ENCODE data around the gene CRK. TPM values are rescaled to one million over a fixed set of nuclear protein-coding genes. Genes with fewer than 3 reads are reported as not detected.

CRK gene
- total RNA-seq, 1 experiment from 2014 or later: 86.6 TPM

- no peak for DNase-seq (ENCODE audit: low read depth)
Observed at GRCh38 chr17:1486802-1487695, 31.0 kb upstream of the CRK start.

- peak; percentile 40 for DNase-seq (ENCODE audit: low read depth)
Observed at GRCh38 chr17:1485423-1486376, 29.7 kb upstream of the CRK start.

- DNase-seq (ENCODE audit: low read depth): peak; percentile 49
Observed at GRCh38 chr17:1484676-1485422, 28.8 kb upstream of the CRK start.

- no peak for DNase-seq (ENCODE audit: low read depth)
Observed at GRCh38 chr17:1484060-1484535, 28.1 kb upstream of the CRK start.

GRCh38 chr17:1482680-1483079, 26.6 kb upstream of the CRK start:
- no peak for DNase-seq (ENCODE audit: low read depth)

- DNase-seq (ENCODE audit: low read depth): no peak
Observed at GRCh38 chr17:1481736-1482135, 25.7 kb upstream of the CRK start.

GRCh38 chr17:1480747-1481465, 24.9 kb upstream of the CRK start:
- no peak for DNase-seq (ENCODE audit: low read depth)

- DNase-seq (ENCODE audit: low read depth): no peak
Observed at GRCh38 chr17:1478418-1478817, 22.4 kb upstream of the CRK start.

GRCh38 chr17:1475321-1475854, 19.4 kb upstream of the CRK start:
- no peak for DNase-seq (ENCODE audit: low read depth)

GRCh38 chr17:1474402-1475189, 18.6 kb upstream of the CRK start:
- no peak for DNase-seq (ENCODE audit: low read depth)

- DNase-seq (ENCODE audit: low read depth): no peak
Observed at GRCh38 chr17:1473841-1474240, 17.8 kb upstream of the CRK start.

GRCh38 chr17:1473170-1473569, 17.1 kb upstream of the CRK start:
- DNase-seq (ENCODE audit: low read depth): no peak

- no peak for DNase-seq (ENCODE audit: low read depth)
Observed at GRCh38 chr17:1471911-1472821, 16.1 kb upstream of the CRK start.

GRCh38 chr17:1471490-1471889, 15.5 kb upstream of the CRK start:
- no peak for DNase-seq (ENCODE audit: low read depth)

GRCh38 chr17:1470755-1471462, 14.9 kb upstream of the CRK start:
- no peak for DNase-seq (ENCODE audit: low read depth)

GRCh38 chr17:1470071-1470754, 14.2 kb upstream of the CRK start:
- no peak for DNase-seq (ENCODE audit: low read depth)

GRCh38 chr17:1469231-1469852, 13.3 kb upstream of the CRK start:
- DNase-seq (ENCODE audit: low read depth): no peak
